ENCODE measurements around the gene MYH6.

MYH6 gene

DNA sequence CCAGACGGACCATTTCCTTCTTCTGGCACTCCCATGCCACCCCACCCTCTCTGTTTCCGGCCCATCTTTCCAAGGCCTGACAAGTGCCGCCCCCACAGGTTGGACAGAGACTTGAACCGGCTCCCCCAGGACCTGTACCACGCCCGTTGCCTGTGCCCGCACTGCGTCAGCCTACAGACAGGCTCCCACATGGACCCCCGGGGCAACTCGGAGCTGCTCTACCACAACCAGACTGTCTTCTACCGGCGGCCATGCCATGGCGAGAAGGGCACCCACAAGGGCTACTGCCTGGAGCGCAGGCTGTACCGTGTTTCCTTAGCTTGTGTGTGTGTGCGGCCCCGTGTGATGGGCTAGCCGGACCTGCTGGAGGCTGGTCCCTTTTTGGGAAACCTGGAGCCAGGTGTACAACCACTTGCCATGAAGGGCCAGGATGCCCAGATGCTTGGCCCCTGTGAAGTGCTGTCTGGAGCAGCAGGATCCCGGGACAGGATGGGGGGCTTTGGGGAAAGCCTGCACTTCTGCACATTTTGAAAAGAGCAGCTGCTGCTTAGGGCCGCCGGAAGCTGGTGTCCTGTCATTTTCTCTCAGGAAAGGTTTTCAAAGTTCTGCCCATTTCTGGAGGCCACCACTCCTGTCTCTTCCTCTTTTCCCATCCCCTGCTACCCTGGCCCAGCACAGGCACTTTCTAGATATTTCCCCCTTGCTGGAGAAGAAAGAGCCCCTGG, 32.4 kb downstream of the MYH6 start:
- no peak overlapping the region for H3K27ac ChIP-seq
- TF ChIP-seq, protein P1, sequence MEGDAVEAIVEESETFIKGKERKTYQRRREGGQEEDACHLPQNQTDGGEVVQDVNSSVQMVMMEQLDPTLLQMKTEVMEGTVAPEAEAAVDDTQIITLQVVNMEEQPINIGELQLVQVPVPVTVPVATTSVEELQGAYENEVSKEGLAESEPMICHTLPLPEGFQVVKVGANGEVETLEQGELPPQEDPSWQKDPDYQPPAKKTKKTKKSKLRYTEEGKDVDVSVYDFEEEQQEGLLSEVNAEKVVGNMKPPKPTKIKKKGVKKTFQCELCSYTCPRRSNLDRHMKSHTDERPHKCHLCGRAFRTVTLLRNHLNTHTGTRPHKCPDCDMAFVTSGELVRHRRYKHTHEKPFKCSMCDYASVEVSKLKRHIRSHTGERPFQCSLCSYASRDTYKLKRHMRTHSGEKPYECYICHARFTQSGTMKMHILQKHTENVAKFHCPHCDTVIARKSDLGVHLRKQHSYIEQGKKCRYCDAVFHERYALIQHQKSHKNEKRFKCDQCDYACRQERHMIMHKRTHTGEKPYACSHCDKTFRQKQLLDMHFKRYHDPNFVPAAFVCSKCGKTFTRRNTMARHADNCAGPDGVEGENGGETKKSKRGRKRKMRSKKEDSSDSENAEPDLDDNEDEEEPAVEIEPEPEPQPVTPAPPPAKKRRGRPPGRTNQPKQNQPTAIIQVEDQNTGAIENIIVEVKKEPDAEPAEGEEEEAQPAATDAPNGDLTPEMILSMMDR (conservative IDR thresholded peaks at IDR 0.05) = no peak

DNA sequence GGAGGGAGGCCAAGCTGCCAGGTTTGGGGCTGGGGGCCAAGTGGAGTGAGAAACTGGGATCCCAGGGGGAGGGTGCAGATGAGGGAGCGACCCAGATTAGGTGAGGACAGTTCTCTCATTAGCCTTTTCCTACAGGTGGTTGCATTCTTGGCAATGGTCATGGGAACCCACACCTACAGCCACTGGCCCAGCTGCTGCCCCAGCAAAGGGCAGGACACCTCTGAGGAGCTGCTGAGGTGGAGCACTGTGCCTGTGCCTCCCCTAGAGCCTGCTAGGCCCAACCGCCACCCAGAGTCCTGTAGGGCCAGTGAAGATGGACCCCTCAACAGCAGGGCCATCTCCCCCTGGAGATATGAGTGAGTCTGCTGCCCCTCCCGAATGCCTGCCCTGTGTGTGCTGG, 35.0 kb downstream of the MYH6 start:
- TF ChIP-seq, protein P1 (conservative IDR thresholded peaks at IDR 0.05) = no peak
- no peak overlapping the region for H3K27ac ChIP-seq

DNA sequence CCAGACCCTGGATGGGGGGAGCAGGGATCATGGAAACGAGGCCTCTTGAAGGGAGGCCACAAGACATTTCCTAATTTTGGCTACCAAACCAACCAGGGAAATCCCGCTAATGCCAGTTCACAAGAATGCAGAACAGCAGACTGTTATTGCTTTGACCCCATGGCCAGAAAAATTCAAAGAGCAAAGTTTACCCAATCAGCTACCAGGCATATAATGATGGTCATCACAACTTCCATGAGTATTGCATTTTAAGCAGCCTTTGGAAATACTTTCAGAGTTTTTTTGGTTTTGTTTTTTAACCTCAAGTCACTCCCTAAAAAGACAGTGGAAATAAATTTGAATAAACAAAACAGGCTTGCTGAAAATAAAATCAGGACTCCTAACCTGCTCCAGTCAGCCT, 35.6 kb downstream of the MYH6 start, which contains the start of gene IL25:
Gene IL25 (plus strand): TSS at position 301 of the 400 bp plus-strand sequence.
- TF ChIP-seq, protein P1 (conservative IDR thresholded peaks at IDR 0.05) = no peak
- H3K27ac ChIP-seq = no peak within 1 kb of the TSS

DNA sequence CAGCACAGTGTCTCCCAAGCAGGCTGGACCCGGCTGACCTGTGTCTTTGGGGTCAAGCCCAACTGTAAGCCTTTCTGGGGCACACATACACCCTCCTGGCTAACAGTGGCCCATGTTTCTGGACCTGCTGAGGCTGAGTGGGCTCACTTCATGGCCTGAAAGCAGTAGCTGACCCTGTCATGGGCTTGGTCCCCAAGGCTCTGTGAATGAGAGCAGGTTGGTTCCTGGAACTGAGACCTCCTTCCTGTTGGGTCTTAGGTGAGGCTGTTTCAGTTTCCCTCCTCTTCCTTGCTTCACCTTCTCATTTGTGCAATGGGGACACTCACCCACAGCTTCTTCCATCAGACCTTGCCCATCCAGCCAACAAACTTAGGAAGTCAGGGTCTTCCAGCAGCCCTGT, 36.2 kb downstream of the MYH6 start:
- H3K27ac ChIP-seq = no peak overlapping the region
- TF ChIP-seq, protein P1 (conservative IDR thresholded peaks at IDR 0.05) = no peak

DNA sequence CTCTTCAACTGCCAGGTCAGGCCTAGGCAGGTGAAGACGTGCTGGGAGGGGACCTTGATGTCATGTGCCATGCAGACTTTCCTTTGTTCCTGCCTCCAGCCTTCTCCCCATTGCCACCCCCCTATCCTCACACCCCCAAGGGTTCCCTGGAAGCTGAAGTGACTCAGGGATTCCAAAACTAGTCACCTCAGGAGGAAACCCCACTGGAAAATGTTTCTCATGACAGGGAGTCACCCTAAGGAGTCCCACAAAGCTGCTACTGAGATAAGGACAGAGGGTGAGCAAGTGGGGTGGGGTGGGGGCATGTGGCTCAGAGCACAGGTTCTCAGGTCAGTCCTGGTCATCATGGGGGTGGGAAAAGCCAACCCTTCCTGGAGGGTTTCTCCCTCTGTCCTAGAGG, 37.9 kb downstream of the MYH6 start:
- H3K27ac ChIP-seq = no peak overlapping the region
- TF ChIP-seq, protein P1 (conservative IDR thresholded peaks at IDR 0.05) = no peak

DNA sequence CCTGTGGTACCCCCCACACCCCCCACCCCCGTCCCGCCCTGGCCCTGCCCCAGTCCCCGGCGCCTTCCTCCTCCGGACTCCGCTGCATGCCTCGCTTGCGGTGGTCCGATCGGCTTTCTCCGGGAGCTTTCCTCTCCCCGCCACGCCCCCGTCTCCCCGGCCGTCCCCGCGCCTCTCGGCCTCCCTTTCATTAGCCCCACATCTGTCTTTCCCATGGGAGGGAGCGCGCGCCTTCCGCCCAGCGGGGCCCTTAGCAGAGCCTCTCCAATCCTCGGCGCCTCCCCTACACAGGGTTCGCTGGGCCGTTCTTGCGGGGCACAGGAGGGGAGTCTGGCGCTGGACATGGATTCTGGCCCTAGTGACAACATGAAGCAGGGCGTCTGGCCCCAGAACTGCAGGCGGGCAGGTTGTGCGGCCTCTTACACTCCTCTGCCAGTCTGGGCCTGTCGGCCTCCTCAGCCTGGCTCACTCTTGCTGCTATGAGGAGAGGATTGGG, 41.6 kb downstream of the MYH6 start:
- TF ChIP-seq, protein P1 (conservative IDR thresholded peaks at IDR 0.05) = no peak
- no peak overlapping the region for H3K27ac ChIP-seq

DNA sequence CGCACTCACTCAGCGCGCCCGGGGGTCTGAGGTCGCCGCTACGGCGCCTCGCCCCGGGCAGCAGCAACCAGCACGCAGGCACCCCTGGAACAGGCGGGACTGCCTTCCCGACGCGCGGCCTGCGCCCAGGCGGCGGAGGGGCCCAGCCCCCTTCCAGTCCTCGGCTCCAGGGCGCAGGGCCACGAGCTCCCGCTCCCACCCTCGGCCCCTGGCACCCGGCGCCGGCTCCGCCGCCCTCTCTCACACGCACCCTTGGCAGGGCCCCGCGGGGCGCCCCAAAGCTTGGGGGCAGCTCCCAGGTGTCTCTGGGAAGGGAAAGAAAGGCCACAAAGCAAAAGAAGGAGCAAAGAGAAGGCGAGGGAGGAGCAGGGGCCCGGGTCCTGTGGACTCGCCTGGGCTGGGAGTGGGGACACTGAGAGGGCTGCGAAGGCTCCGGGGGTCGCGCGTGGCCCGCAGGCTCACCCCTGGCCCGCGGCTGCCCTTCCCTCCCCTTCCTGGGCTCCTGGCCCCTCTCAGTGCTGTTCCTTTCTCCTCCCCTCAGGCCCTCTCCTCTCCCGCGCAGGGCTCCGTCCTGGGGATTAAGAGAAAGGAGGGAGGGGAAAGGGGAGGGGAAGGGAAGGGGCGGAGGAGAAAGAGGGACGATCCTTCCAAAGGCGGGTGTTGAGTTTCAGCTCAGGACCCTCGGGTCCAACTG, 42.2 kb downstream of the MYH6 start:
- no peak overlapping the region for H3K27ac ChIP-seq
- TF ChIP-seq, protein P1 (conservative IDR thresholded peaks at IDR 0.05) = no peak
